SH-SY5Y (cell line): Measurements from ENCODE around the gene TRPV6.

ENCODE experiments used
- GATA2 ChIP-seq: IDR thresholded peaks from 2 replicates; pipeline ENCODE4 v1.6.1; 2011; ENCODE audit warnings: mild to moderate bottlenecking, low read depth, low read length
- GATA3 ChIP-seq: IDR thresholded peaks from 2 replicates; pipeline ENCODE4 v1.6.1; 2011; ENCODE audit warnings: low read depth, mild to moderate bottlenecking, low read length, moderate library complexity

TRPV6 gene

GRCh38 chr7:142885311-142886230 is at the start of gene TRPV6:
Gene TRPV6 (minus strand): TSS chr7:142885745.
- TF ChIP-seq GATA3 (no peak), GATA2 (no peak)

GRCh38 chr7:142934056-142934455 is 48.5 kb upstream of the TRPV6 start:
- TF ChIP-seq GATA2 (no peak), GATA3 (no peak)

- no peak for TF ChIP-seq GATA2
Measured at GRCh38 chr7:142933624-142934023, 48.1 kb upstream of the TRPV6 start, which contains the start of gene TRPV5. Gene TRPV5 (minus strand): TSS chr7:142933746. CDS start chr7:142933459, 287 bp downstream.

GRCh38 chr7:142933092-142933475 is 47.5 kb upstream of the TRPV6 start:
- no peak for TF ChIP-seq GATA3
- no peak for TF ChIP-seq GATA2

GRCh38 chr7:142932386-142933091 is 47.0 kb upstream of the TRPV6 start:
- no peak for TF ChIP-seq GATA3
- no peak for TF ChIP-seq GATA2

- no peak for TF ChIP-seq GATA3
- TF ChIP-seq GATA2, result no peak
Measured at GRCh38 chr7:142930126-142930730, 44.7 kb upstream of the TRPV6 start.

GRCh38 chr7:142927949-142928348 is 42.4 kb upstream of the TRPV6 start:
- TF ChIP-seq GATA3 (no peak), GATA2 (no peak)

GRCh38 chr7:142927085-142927745 is 41.7 kb upstream of the TRPV6 start:
- TF ChIP-seq GATA2 (no peak), GATA3 (no peak)

GRCh38 chr7:142925413-142925812 is 39.9 kb upstream of the TRPV6 start:
- TF ChIP-seq GATA2, result no peak
- no peak for TF ChIP-seq GATA3

- TF ChIP-seq GATA2 (no peak), GATA3 (no peak)
Measured at GRCh38 chr7:142923391-142923790, 37.8 kb upstream of the TRPV6 start.

GRCh38 chr7:142919656-142920055 is 34.1 kb upstream of the TRPV6 start:
- no peak for TF ChIP-seq GATA3
- TF ChIP-seq GATA2, result no peak

- no peak for TF ChIP-seq GATA3
- TF ChIP-seq GATA2, result no peak
Measured at GRCh38 chr7:142918901-142919300, 33.4 kb upstream of the TRPV6 start.

- TF ChIP-seq GATA2, result no peak
- TF ChIP-seq GATA3, result no peak
Measured at GRCh38 chr7:142917447-142917846, 31.9 kb upstream of the TRPV6 start.

GRCh38 chr7:142916508-142916907 is 31.0 kb upstream of the TRPV6 start:
- TF ChIP-seq GATA3, result no peak
- TF ChIP-seq GATA2, result no peak

- TF ChIP-seq GATA3 (no peak), GATA2 (no peak)
Measured at GRCh38 chr7:142915315-142915714, 29.8 kb upstream of the TRPV6 start.
